ENCODE results near the gene TNK1. TPM values are rescaled to one million over a fixed set of nuclear protein-coding genes. Genes with fewer than 3 reads are reported as not detected.

The TNK1 gene
- total RNA-seq, 1 experiment from 2014 or later = 10.1 TPM

GRCh38 chr17:7352910-7353635 lies 27.8 kb upstream of the TNK1 start:
- no peak overlapping the region for H2BK15ac ChIP-seq (ENCODE audit: low read depth, low read length)
- H3K27ac Mint-ChIP-seq = no peak overlapping the region
- H3K18ac ChIP-seq (ENCODE audit: insufficient read length, low read depth, low read length) = no peak overlapping the region

More at GRCh38 chr17:7352910-7353635, 27.8 kb upstream of the TNK1 start:
- Histone ChIP-seq H3K4me1 (ENCODE audit: insufficient read depth, low read length) (0 out of 2 replicates have a peak, but pooled peaks cover 2% of the 10 kb centered on the region), H2BK120ac (ENCODE audit: low read depth, low read length, poor library complexity, severe bottlenecking) (no peak overlapping the region), H2BK20ac (ENCODE audit: low read depth, low read length, poor library complexity, severe bottlenecking) (no peak overlapping the region), H3K23me2 (ENCODE audit: insufficient read length, low read depth, low read length, poor library complexity, severe bottlenecking) (peaks cover 12% of the 10 kb centered on the region), H3K56ac (ENCODE audit: insufficient read length, low read depth, low read length) (no peak overlapping the region), H3K4me2 (ENCODE audit: insufficient read depth, insufficient read length, low read length) (no peak overlapping the region), H2BK12ac (ENCODE audit: insufficient read length, low read depth, low read length) (no peak overlapping the region), H3K27ac (ENCODE audit: insufficient read length, low read depth, low read length) (no peak overlapping the region), H2BK5ac (ENCODE audit: insufficient read length, low read length) (no peak overlapping the region), H3K9me3 (ENCODE audit: control insufficient read depth, low read depth, low read length) (no peaks in the 10 kb centered on the region), H4K20me1 (ENCODE audit: control insufficient read depth, insufficient read depth, insufficient read length) (no peaks in the 10 kb centered on the region), H3K4ac (ENCODE audit: low read depth, low read length) (no peak overlapping the region), H3K23ac (ENCODE audit: insufficient read length, low read depth, low read length) (no peak overlapping the region), H3K14ac (ENCODE audit: insufficient read depth, low read length) (no peak overlapping the region), H3K9ac (ENCODE audit: extremely low read depth, insufficient read length, low read length) (no peak overlapping the region), H4K8ac (replicated peaks; ENCODE audit: insufficient read length, low read depth, low read length) (no peak overlapping the region), H2AK5ac (ENCODE audit: insufficient read length, low read length) (no peak overlapping the region), H3K27me3 (ENCODE audit: insufficient read depth, low read length) (no peaks in the 10 kb centered on the region), H3K79me2 (ENCODE audit: insufficient read depth, low read length) (no peaks in the 10 kb centered on the region; the same call in 1 of the 2 replicates), H4K91ac (ENCODE audit: insufficient read length, low read depth, low read length) (no peak overlapping the region), H3K79me1 (ENCODE audit: insufficient read depth, low read depth, low read length, poor library complexity, severe bottlenecking) (no peaks in the 10 kb centered on the region), H3T11ph (ENCODE audit: low read length) (no peak overlapping the region), H4K5ac (ENCODE audit: insufficient read length, low read depth, low read length) (no peak overlapping the region), H2AFZ (ENCODE audit: low read length) (no peak overlapping the region)
- H3K4me3 Mint-ChIP-seq = peak overlapping the region; percentile 72 to 83
- no peaks in the 10 kb centered on the region; a peak in 1 of 7 replicates for H3K36me3 Mint-ChIP-seq (ENCODE audit: insufficient read depth in 1 of 3, low read depth in 3 of 3)
- H3K27me3 Mint-ChIP-seq (ENCODE audit: low read depth) = peaks cover 8% of the 10 kb centered on the region
- H3K9me3 Mint-ChIP-seq = no peaks in the 10 kb centered on the region
- H3K4me1 Mint-ChIP-seq = peaks cover 29 to 38% of the 10 kb centered on the region in 2 experiments
- TF ChIP-seq, protein P1, sequence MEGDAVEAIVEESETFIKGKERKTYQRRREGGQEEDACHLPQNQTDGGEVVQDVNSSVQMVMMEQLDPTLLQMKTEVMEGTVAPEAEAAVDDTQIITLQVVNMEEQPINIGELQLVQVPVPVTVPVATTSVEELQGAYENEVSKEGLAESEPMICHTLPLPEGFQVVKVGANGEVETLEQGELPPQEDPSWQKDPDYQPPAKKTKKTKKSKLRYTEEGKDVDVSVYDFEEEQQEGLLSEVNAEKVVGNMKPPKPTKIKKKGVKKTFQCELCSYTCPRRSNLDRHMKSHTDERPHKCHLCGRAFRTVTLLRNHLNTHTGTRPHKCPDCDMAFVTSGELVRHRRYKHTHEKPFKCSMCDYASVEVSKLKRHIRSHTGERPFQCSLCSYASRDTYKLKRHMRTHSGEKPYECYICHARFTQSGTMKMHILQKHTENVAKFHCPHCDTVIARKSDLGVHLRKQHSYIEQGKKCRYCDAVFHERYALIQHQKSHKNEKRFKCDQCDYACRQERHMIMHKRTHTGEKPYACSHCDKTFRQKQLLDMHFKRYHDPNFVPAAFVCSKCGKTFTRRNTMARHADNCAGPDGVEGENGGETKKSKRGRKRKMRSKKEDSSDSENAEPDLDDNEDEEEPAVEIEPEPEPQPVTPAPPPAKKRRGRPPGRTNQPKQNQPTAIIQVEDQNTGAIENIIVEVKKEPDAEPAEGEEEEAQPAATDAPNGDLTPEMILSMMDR (conservative IDR thresholded peaks at IDR 0.05) = no peak
- no CpG with 5 or more reads among the region's 37 CpGs for WGBS (ENCODE audit: extremely low coverage, insufficient read length, low lambda C conversion rate)
- no peak for DNase-seq

Data from H9 (cell line).